ENCODE measurements around the gene ABCA2. TPM values are rescaled to one million over a fixed set of nuclear protein-coding genes. Genes with fewer than 3 reads are reported as not detected.

The ABCA2 gene
- total RNA-seq, 1 experiment from 2014 or later: 114 TPM

DNA sequence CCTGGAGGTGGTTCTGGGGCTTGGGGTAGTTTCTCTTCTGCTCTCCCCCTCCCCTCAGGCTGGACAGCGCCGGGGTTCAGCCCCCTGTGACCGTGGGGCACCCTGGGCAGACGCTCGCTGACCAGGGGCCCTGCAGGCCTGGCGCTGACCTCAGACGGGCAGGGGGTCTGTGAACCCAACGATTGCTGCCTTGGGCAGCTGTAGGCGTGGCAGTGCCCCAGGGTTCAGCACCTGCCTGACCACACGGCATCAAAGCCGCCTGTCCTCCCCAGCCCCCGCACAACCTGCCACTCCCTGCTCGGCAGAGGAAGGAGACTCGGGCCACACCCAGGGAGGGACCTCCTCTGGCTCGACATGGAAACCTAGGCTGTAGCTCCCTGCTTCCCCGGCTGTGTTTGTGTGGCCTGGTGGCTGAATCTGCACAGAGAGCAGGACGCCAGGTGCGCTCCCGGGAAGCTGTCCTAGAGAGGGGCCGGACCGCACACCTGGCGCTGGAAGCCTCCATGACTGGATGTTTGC is 63.8 kb downstream of the ABCA2 start:
- Histone ChIP-seq H3K79me2 (ENCODE audit: insufficient read depth, low read length) (no peaks in the 10 kb centered on the region), H3K4me2 (ENCODE audit: low read length) (peak overlapping the region; percentile 88), H3K4me3 (replicated peaks in 1 of 2; ENCODE audit: low read depth in 1 of 2, low read length in 2 of 2) (peak overlapping the region; percentile 22 to 45), H3K36me3 (ENCODE audit: control insufficient read depth in 1 of 2, insufficient read depth in 2 of 2, low read length in 2 of 2) (no peaks in the 10 kb centered on the region), H3K9me3 (ENCODE audit: control insufficient read depth in 1 of 2, insufficient read depth in 1 of 2, low read depth in 1 of 2, low read length in 2 of 2) (no peaks in the 10 kb centered on the region), H2AFZ (ENCODE audit: low read depth, low read length, poor library complexity, severe bottlenecking) (no peak overlapping the region), H4K20me1 (ENCODE audit: insufficient read depth) (no peaks in the 10 kb centered on the region), H3K27ac (ENCODE audit: low read depth, low read length) (peak overlapping the region; percentile 63; the same call in 1 of the 2 replicates), H3K9me2 (ENCODE audit: insufficient read depth) (no peaks in the 10 kb centered on the region), H3K9ac (ENCODE audit: low read length) (peak overlapping the region; percentile 49), H3K27me3 (ENCODE audit: insufficient read depth, low read length) (no peaks in the 10 kb centered on the region), H3K4me1 (ENCODE audit: control insufficient read depth in 1 of 2, insufficient read depth in 2 of 2, low read length in 2 of 2) (peaks cover 11 to 28% of the 10 kb centered on the region in 2 experiments)
- RAD21 ChIA-PET (ENCODE audit: low non-redundant PET in 1 of 2, low total read pairs in 2 of 2, uncharacterized antibody in 2 of 2, unreplicated experiment in 2 of 2): no interaction called here
- DNase-seq (ENCODE audit: low read depth, low spot score) (no peak), ATAC-seq (peak; percentile 83)
- POLR2A ChIA-PET: interaction anchor here (1.4 kb wide), 1 partner anchor 10 kb away, joined by 3 read pairs; no protein-coding TSS in a partner anchor
- peak; percentile 63 for TF ChIP-seq TCF7L2 (IDR thresholded peaks at IDR 0.05; ENCODE audit: borderline replicate concordance, extremely low read depth, insufficient read depth, insufficient read length)
- peak; percentile 87; the same call in 1 of the 2 replicates for TF ChIP-seq EGR1 (IDR thresholded peaks at IDR 0.05; ENCODE audit: low read depth)
- TF ChIP-seq SRF (IDR thresholded peaks at IDR 0.05; ENCODE audit: low read depth): no peak
- TF ChIP-seq POLR2AphosphoS5 (IDR thresholded peaks at IDR 0.05; ENCODE audit: low read depth, low read length): peak; percentile 38; the same call in 1 of the 2 replicates
- CTCF ChIA-PET: interaction anchor here (1.0 to 1.4 kb wide), 3 partner anchors 14 to 65 kb away, joined by 3 to 5 read pairs (median 3); no protein-coding TSS in a partner anchor
- intact Hi-C loops (cut with micrococcal nuclease): no loop called here
- BruUV-seq (replicated peaks): no TSS peak

DNA sequence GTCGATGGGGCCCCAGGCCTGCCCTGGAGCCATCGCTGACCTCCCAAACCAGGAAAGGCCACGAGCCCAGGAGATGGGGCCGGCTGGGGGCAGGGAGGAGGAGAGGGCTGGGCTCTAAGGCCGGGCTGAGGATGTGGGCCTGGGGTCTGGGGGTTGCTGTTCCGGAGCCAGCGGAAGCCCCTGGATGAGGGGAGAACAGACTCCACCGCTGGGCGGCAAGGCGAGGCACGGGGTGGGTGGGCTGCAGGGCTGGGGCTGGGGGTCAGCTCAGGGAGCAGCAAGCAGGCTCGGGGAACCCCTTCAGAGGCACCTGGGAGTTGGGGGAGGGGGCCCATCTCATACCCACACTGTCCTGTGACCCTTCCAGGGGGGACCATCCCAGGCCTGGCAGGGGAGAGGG is 64.3 kb downstream of the ABCA2 start:
- no peak; the same call in 1 of the 2 replicates for ATAC-seq
- Histone ChIP-seq H3K4me1 (ENCODE audit: control insufficient read depth in 1 of 2, insufficient read depth in 2 of 2, low read length in 2 of 2) (peaks cover 11 to 28% of the 10 kb centered on the region in 2 experiments), H3K27me3 (ENCODE audit: insufficient read depth, low read length) (no peaks in the 10 kb centered on the region), H3K27ac (ENCODE audit: low read depth, low read length) (peak overlapping the region; percentile 63; the same call in 1 of the 2 replicates), H3K4me2 (ENCODE audit: low read length) (peak overlapping the region; percentile 88), H3K79me2 (ENCODE audit: insufficient read depth, low read length) (no peaks in the 10 kb centered on the region), H3K4me3 (replicated peaks in 1 of 2; ENCODE audit: low read depth in 1 of 2, low read length in 2 of 2) (peak overlapping the region in 1 of 2 experiments; percentile 45; a peak in 1 of 4 replicates), H3K9ac (ENCODE audit: low read length) (peak overlapping the region; percentile 49), H3K9me2 (ENCODE audit: insufficient read depth) (no peaks in the 10 kb centered on the region), H4K20me1 (ENCODE audit: insufficient read depth) (no peaks in the 10 kb centered on the region), H3K36me3 (ENCODE audit: control insufficient read depth in 1 of 2, insufficient read depth in 2 of 2, low read length in 2 of 2) (no peaks in the 10 kb centered on the region), H2AFZ (ENCODE audit: low read depth, low read length, poor library complexity, severe bottlenecking) (no peak overlapping the region), H3K9me3 (ENCODE audit: control insufficient read depth in 1 of 2, insufficient read depth in 1 of 2, low read depth in 1 of 2, low read length in 2 of 2) (no peaks in the 10 kb centered on the region)
- BruUV-seq (replicated peaks): no TSS peak
- RAD21 ChIA-PET (ENCODE audit: low non-redundant PET in 1 of 2, low total read pairs in 2 of 2, uncharacterized antibody in 2 of 2, unreplicated experiment in 2 of 2): no interaction called here
- intact Hi-C loops (cut with micrococcal nuclease): no loop called here
- POLR2A ChIA-PET: interaction anchor here (1.4 kb wide), 1 partner anchor 10 kb away, joined by 3 read pairs; no protein-coding TSS in a partner anchor
- no peak for DNase-seq (ENCODE audit: low read depth, low spot score)
- TF ChIP-seq EZH2 (IDR thresholded peaks at IDR 0.05) (no peak), POLR2A (IDR thresholded peaks at IDR 0.05; ENCODE audit: borderline replicate concordance, extremely low read depth, insufficient read depth, insufficient read length) (no peak), CEBPB (IDR thresholded peaks at IDR 0.05; ENCODE audit: low read depth) (no peak), SIN3A (IDR thresholded peaks at IDR 0.05; ENCODE audit: low read depth) (no peak), ELF1 (IDR thresholded peaks at IDR 0.05; ENCODE audit: borderline replicate concordance, low read depth) (no peak), CTCF (IDR thresholded peaks at IDR 0.05 in 2 of 3, conservative IDR thresholded peaks at IDR 0.05 in 1 of 3; ENCODE audit: borderline replicate concordance in 1 of 3, insufficient read depth in 1 of 3, low read depth in 2 of 3, low read length in 2 of 3) (no peak)
- CTCF ChIA-PET: interaction anchor here (1.4 to 1.6 kb wide), 3 partner anchors 14 to 16 kb away, joined by 3 to 5 read pairs (median 3); no protein-coding TSS in a partner anchor

Data from HCT116 (cell line).